Measurements from ENCODE around the gene SAMD11. TPM values are rescaled to one million over a fixed set of nuclear protein-coding genes. Genes with fewer than 3 reads are reported as not detected.
"Not testable (repeated sequence)": the region's sequence is repeated elsewhere in the genome, so short reads cannot be mapped to it uniquely, and the experiment has no call there.

SAMD11 gene
- polyA plus RNA-seq, 4 donors = 44.0 to 107 (median 86.6) TPM

GRCh38 chr1:973459-974292 is 50.0 kb downstream of the SAMD11 start:
- DNase-seq (ENCODE audit: low read depth in 4 of 4, low spot score in 2 of 4) = no peak

GRCh38 chr1:974293-974640 is 50.5 kb downstream of the SAMD11 start:
- no peak for DNase-seq (ENCODE audit: low read depth in 4 of 4, low spot score in 2 of 4)

- no peak for DNase-seq (ENCODE audit: low read depth in 4 of 4, low spot score in 2 of 4)
These were observed 51.1 kb downstream of the SAMD11 start for GRCh38 chr1:974687-975328.

- no peak for DNase-seq (ENCODE audit: low read depth in 4 of 4, low spot score in 2 of 4)
These were observed 51.6 kb downstream of the SAMD11 start for GRCh38 chr1:975365-975764.

GRCh38 chr1:975896-976683 is 52.4 kb downstream of the SAMD11 start:
- DNase-seq (ENCODE audit: low read depth in 4 of 4, low spot score in 2 of 4) = no peak

- not testable (repeated sequence) for DNase-seq (ENCODE audit: low read depth in 4 of 4, low spot score in 2 of 4)
These were observed 53.1 kb downstream of the SAMD11 start for GRCh38 chr1:976791-977190.

GRCh38 chr1:978069-978834 is 54.5 kb downstream of the SAMD11 start:
- no peak for DNase-seq (ENCODE audit: low read depth in 4 of 4, low spot score in 2 of 4)

- no peak for DNase-seq (ENCODE audit: low read depth in 4 of 4, low spot score in 2 of 4)
These were observed 55.4 kb downstream of the SAMD11 start for GRCh38 chr1:978835-979743.

- DNase-seq (ENCODE audit: low read depth in 4 of 4, low spot score in 2 of 4) = no peak
These were observed 56.0 kb downstream of the SAMD11 start for GRCh38 chr1:979744-980072.

- no peak for DNase-seq (ENCODE audit: low read depth in 4 of 4, low spot score in 2 of 4)
These were observed 56.4 kb downstream of the SAMD11 start for GRCh38 chr1:980137-980571.

- DNase-seq (ENCODE audit: low read depth in 4 of 4, low spot score in 2 of 4) = no peak
These were observed 57.1 kb downstream of the SAMD11 start for GRCh38 chr1:980602-981395.

- DNase-seq (ENCODE audit: low read depth in 4 of 4, low spot score in 2 of 4) = no peak
These were observed 57.8 kb downstream of the SAMD11 start for GRCh38 chr1:981491-981954.

- DNase-seq (ENCODE audit: low read depth in 4 of 4, low spot score in 2 of 4) = no peak
These were observed 58.3 kb downstream of the SAMD11 start, which contains the start of gene PERM1 for GRCh38 chr1:981955-982558. Gene PERM1, minus strand, starts transcription at chr1:982093. Its CDS starts 1,064 bp downstream, at chr1:981029.

- no peak for DNase-seq (ENCODE audit: low read depth in 4 of 4, low spot score in 2 of 4)
These were observed 59.2 kb downstream of the SAMD11 start for GRCh38 chr1:982765-983436.

GRCh38 chr1:983798-984475 is 60.2 kb downstream of the SAMD11 start:
- no peak for DNase-seq (ENCODE audit: low read depth in 4 of 4, low spot score in 2 of 4)

- DNase-seq (ENCODE audit: low read depth in 4 of 4, low spot score in 2 of 4) = no peak
These were observed 60.7 kb downstream of the SAMD11 start for GRCh38 chr1:984476-984814.

- no peak for DNase-seq (ENCODE audit: low read depth in 4 of 4, low spot score in 2 of 4)
These were observed 61.4 kb downstream of the SAMD11 start for GRCh38 chr1:985126-985525.

Measured in left renal cortex interstitium (tissue), 4 donors.